Embryonic facial prominence (tissue), 1 donor: ENCODE measurements around the gene SNRNP25.
"Not testable (repeated sequence)": the region's sequence is repeated elsewhere in the genome, so short reads cannot be mapped to it uniquely, and the experiment has no call there.

Source experiments
- DNase-seq: peaks from one replicate; pipeline ENCODE4 v3.0.0-alpha.2; 2016; ENCODE audit errors: extremely low spot score

Gene SNRNP25

GRCh38 chr16:41439-42068, 12.1 kb upstream of the SNRNP25 start:
- no peak for DNase-seq

GRCh38 chr16:42069-42457, 11.6 kb upstream of the SNRNP25 start:
- no peak for DNase-seq

GRCh38 chr16:42691-43090, 10.9 kb upstream of the SNRNP25 start:
- DNase-seq = no peak

DNA sequence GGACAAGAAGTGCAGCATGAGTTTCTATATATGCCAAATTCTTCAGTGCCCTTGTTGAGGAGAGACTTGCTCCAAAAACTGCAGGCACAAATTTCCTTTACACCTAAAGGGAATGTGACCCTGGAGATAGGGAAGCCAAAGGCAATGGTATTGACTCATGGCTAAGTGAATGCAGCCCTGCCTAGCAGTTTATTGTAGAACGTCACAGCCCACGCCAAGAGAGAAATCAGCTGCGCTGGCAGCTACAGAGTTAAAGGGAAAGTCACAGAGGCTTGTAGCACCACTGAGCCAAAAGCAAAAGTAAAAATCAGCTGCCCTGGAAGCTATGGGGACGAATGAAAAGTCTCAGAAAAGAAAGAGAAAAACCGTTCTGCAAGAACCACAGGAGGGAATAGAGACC, 10.3 kb upstream of the SNRNP25 start:
- no peak for DNase-seq

GRCh38 chr16:44655-45054, 9.0 kb upstream of the SNRNP25 start:
- DNase-seq = no peak

DNA sequence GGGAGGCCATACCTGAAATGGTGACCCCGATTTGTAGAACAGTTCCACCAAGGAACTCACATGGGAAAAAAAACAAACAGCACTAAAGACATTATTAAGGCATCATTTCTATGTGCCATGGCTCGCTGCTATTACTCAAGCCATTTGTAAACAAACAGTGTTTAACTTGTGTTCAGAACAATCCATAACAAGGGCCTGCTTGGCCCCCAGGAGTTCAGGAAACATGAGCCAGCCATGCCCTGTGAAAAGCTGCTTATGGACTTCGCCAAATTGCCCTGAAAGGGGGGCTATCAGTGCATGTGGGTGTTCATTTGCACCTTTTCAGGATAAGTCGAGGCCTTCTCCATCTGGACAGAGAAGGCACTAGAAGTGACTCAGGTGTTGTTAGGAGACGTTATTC, 8.2 kb upstream of the SNRNP25 start:
- no peak for DNase-seq

- not testable (repeated sequence) for DNase-seq
These were observed 7.1 kb upstream of the SNRNP25 start for GRCh38 chr16:46510-46909.

- DNase-seq = no peak
These were observed 6.4 kb upstream of the SNRNP25 start for GRCh38 chr16:47234-47633.

DNA sequence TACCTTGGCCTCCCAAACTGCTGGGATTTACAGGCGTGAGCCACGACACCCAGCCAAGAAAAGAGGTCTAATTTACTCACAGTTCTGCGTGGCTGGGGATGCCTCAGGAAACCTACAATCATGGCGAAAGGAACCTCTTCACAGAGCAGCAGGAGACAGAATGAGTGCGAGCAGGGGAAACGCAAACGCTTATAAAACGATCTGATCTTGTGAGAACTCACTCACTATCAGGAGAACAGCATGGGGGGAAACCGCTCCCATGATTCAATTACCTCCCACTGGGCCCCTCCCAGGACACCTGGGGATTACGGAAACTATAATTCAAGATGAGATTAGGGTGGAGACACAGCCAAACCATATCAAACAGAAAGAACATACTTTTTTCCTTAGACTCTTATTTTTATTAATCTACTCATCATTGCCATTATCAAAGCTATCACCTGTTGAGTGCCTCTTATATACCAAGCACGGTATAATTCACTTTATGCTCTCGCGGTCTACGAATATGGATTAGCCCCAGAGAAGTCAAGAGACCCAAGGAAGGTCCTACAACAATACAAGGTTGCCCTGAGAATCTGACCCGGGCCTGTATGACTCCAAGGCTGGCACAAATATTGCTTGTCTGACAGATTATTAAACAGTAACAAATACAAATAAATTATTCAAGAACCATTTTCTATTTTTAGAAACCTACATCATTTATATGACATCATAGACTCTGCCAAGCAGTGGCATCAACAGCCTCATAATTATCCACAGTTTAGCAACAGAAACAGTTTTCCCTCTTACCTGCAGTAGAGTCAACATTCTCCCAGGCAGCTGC, 2.6 kb upstream of the SNRNP25 start:
- no peak for DNase-seq

GRCh38 chr16:54237-54581, 581 bp downstream of the SNRNP25 start:
- DNase-seq = no peak

GRCh38 chr16:55571-56136, 2.0 kb downstream of the SNRNP25 start:
- DNase-seq = no peak

- DNase-seq = no peak
These were observed 2.8 kb downstream of the SNRNP25 start for GRCh38 chr16:56231-56927.

GRCh38 chr16:57711-58110, 4.1 kb downstream of the SNRNP25 start:
- no peak for DNase-seq

DNA sequence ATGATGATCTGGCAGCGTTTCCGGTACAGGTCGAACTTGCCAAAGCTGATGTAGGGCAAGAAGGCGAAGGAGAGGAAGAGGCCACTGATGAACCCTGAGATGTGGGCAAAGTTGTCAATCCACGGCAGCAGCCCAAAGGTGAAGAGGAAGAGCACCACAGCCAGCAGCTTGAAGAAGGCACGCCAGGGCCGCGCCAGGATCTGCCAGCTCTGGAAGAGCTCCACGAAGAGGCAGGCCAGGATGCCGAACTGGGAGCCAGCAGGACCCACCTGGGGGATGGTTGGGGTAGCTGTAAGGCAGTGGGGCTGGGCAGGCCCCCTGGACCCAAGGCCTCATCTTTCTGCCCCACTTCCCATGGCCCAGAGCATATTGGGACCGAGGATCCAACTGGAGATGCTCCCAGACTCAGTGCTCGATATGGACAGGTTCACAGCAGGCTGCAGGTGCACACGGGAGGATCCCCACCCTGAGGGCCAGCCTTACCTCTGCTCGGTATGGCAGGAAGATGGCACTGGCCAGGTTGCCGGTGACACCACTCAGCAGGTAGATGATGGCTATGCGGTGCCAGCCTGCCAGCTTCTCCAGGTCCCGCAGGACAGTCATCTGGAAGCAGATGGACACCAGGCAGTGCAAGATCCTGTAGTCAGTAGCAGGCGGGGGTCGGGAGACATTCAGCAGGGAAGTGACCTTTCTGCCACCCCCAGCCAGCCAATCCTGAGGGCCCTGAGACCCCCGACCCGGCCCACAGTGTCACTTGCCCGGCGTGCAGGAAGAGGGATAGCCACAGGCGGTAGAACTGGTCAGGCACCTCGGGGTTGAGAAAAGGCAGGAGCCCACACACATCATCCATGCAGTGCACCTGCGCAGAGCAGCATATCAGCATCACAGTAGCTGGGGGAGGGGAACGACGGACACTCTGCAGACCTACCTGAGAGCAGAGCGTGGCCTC, 5.1 kb downstream of the SNRNP25 start:
- DNase-seq = no peak

DNA sequence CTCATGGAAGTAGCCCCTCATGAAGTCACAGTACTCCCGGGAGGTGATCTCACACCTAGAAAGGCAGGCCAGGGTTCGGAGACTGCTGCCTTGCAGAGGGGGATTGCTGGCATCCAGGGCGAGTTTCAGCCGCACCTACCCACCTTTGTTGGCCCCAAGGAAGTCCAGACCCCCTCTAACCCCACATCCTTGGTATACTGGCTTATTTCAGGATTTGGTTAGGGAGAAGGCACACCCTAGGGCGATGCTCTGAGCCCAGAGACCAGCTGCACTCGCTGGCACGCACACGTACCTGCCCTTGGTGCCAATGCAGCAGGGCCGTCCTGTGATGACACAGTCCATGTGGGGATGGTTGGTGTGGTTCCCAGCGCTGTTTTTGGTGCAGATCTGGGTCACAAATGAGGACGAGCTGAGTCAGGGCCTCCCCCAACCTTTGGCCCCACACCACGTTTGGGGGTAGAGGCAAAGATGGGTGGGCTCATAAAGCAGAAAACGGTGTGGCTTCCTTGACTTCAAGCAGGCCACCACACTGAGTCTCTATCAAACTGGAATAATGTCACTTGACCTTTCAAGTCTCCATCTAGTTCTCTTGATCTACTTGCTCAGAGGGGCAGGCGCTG, 5.9 kb downstream of the SNRNP25 start:
- DNase-seq = no peak

- no peak for DNase-seq
These were observed 6.5 kb downstream of the SNRNP25 start for GRCh38 chr16:60166-60565.

GRCh38 chr16:60929-61878, 7.6 kb downstream of the SNRNP25 start:
- no peak for DNase-seq

DNA sequence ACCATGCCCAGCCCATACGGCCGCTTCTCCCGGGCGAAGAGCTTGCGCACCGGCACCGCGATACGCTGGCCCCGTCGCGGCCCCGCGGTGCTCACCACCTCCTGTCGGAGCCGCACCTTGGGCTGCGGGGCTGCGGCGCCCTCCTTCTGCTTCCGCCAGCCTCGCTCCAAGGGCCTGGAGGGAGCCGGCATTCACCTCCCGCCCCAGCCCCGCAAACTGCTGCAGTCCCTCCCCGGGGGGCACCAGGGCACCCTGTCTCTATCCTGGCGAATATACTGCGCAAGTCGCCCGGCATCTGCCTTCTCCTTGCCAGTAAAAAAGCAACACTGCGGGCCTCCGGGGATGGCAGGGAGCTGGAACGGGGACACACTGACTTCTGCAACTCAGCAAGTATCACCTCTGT, 8.3 kb downstream of the SNRNP25 start:
- no peak for DNase-seq

GRCh38 chr16:62283-62967, 8.8 kb downstream of the SNRNP25 start:
- no peak for DNase-seq
